Measurements from ENCODE around the gene RNF41. TPM values are rescaled to one million over a fixed set of nuclear protein-coding genes. Genes with fewer than 3 reads are reported as not detected.

Gene RNF41
- total RNA-seq, 1 donor from 2014 or later, result 25.1 TPM

DNA sequence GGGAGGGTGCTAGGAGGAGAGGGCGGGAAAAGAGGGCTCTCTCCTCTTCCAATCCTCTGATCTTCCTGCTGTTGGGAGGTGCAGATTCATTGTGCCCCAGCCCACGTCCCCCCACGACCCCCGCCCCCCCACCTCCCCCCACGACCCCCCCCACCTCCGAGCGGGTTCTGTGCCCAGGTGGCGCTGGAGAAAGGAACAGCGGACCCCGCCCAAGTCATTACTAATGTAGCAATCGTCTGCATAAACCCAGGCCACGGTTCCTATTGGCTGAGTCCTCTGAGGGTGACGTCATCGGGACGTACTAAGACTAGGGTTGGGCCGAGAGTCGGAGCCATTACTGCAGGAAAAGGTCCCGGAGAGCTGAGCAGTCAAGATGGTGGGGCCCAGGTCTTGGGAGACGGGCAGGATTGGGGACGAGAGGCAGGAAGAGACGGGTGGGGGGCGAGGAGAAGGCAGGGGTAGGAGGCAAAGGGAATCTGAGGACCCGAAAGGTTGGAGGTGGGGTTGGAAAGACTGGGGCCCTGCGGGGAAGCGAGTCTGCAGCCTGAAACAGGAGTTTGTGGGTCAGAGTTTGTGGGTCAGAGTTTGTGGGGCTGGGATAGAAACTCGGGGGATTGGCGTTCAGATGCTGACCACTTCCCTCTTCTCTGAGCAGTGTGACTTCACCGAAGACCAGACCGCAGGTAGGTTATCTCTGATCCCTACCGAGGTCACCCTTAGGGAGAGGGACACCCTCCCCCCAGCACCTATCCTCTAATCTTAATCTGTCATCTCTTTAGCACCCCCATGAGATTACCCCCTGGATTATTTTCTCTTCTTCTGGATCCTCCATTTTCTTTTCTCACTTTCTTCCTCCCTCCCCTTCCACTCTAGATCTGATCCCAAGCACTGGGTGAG, 63.4 kb downstream of the RNF41 start, which contains the start of gene MYL6:
TSS of gene MYL6 (plus strand) at position 331 of the 897 bp plus-strand sequence. CDS start at position 374, 43 bp downstream.
- TF ChIP-seq, protein P1, sequence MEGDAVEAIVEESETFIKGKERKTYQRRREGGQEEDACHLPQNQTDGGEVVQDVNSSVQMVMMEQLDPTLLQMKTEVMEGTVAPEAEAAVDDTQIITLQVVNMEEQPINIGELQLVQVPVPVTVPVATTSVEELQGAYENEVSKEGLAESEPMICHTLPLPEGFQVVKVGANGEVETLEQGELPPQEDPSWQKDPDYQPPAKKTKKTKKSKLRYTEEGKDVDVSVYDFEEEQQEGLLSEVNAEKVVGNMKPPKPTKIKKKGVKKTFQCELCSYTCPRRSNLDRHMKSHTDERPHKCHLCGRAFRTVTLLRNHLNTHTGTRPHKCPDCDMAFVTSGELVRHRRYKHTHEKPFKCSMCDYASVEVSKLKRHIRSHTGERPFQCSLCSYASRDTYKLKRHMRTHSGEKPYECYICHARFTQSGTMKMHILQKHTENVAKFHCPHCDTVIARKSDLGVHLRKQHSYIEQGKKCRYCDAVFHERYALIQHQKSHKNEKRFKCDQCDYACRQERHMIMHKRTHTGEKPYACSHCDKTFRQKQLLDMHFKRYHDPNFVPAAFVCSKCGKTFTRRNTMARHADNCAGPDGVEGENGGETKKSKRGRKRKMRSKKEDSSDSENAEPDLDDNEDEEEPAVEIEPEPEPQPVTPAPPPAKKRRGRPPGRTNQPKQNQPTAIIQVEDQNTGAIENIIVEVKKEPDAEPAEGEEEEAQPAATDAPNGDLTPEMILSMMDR (conservative IDR thresholded peaks at IDR 0.05; ENCODE audit: low read depth, low read length), result no peak
- peak within 1 kb of the TSS; percentile 92 for H3K4me3 ChIP-seq (ENCODE audit: low read depth, low read length)
- DNase-seq (ENCODE audit: low read depth), result peak; percentile 85

DNA sequence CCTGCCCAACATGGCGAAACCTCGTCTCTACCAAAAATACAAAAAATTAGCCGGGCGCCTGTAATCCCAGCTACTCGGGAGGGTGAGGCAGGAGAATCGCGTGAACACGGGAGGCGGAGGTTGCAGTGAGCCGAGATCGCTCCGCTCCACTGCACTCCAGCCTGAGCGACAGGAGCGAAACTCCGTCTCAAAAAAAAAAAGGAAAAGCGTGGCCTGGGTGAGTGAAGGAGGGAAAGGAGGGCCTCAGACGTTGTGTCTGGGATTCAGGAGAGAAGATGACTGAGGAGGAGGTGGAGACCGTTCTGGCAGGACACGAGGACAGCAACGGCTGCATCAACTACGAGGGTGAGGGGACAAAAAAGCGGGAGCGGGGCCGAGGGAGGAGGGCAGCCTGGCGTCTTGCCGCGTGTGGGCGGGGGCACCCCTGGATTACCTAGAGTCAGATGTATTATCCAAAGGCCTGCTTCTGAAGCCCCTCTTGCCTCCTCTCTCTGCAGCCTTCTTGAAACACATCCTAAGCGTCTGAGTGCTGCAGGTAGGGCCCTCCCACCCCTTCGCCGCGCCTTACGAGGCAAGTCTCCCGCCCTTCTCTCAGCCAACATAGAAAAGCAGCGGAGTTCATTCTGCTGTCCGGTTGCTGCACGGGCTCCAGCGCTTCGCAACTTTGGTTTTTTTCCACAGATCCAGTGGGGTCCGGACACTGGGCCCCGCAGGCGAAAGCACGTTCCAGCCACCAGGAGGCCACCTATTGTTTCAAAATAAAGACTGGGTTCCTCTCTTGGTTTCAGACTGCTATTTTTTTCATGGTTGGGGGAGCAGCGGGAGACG, 64.3 kb downstream of the RNF41 start:
- DNase-seq (ENCODE audit: low read depth), result peak; percentile 44
- peak overlapping the region; percentile 92 for H3K4me3 ChIP-seq (ENCODE audit: low read depth, low read length)
- TF ChIP-seq, protein P1 (conservative IDR thresholded peaks at IDR 0.05; ENCODE audit: low read depth, low read length), result peak; percentile 72

DNA sequence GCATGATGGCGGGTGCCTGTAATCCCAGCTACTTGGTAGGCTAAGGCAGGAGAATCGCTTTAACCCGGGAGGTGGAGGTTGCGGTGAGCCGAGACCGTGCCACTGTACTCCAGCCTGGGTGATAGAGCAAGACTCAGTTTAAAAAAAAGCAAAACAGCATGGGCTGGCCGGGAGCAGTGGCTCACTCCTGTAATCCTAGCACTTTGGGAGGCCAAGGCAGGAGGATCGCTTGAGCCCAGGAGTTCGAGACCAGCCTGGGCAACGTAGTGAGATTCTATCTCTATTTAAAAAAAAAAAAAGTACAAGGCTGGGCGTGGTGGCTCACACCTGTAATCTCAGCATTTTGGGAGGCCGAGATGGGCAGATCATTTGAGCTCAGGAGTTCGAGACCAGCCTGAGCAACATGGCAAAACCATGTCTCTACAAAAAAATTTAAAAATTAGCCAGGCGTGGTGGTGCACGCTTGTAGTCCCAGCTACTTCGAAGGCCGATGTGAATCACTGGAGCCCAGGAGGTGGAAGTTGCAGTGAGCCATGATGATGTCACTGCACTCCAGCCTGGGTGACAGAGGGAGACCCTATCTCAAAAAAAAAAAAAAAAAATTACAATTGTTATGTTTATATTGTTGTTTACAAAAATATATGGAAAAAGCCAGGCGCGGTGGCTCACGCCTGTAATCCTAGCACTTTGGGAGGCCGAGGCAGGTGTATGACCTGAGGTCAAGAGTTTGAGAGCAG, 65.1 kb downstream of the RNF41 start:
- DNase-seq (ENCODE audit: low read depth), result peak; percentile 13
- peak overlapping the region; percentile 92 for H3K4me3 ChIP-seq (ENCODE audit: low read depth, low read length)

DNA sequence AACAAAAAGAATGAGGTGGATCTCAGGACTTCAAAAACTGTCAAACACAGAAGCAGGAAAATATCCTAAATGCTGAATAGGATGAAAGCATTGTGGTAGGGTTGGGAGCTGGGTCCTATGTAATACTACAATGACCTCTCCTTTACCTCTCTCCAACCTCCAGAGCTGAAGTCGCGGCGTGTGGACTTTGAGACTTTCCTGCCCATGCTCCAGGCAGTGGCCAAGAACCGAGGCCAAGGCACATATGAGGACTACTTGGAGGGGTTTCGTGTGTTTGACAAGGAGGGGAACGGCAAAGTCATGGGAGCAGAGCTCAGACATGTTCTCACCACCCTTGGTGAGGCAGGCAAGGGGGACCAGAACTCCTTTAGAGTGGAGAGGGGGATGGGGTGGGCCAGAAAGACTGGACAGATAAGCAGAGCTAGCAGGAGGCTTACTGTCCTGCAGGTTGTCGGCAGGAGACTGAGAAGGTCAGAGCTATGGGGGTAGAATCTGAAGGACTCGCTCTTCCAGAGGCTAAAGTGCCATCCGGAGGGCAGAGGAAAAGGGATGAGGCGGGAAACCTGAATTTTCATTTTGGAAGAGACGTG, 66.4 kb downstream of the RNF41 start:
- TF ChIP-seq, protein P1 (conservative IDR thresholded peaks at IDR 0.05; ENCODE audit: low read depth, low read length), result no peak
- H3K4me3 ChIP-seq (ENCODE audit: low read depth, low read length), result no peak overlapping the region
- no peak for DNase-seq (ENCODE audit: low read depth)

DNA sequence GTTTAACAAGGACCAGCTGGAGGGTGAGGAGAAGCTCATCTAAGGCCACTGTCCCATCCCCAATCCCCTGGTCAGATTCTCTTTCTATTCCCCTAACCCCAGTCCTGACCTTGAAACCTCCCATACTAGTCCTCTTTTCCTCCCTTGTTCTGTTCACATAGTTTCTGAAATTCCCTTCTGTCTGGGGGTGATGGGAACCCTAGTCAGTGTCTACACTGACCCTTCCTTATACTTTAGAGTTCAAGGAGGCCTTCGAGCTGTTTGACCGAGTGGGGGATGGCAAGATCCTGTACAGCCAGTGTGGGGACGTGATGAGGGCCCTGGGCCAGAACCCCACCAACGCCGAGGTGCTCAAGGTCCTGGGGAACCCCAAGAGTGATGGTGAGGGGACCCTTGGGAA, 66.9 kb downstream of the RNF41 start:
- DNase-seq (ENCODE audit: low read depth), result no peak
- no peak overlapping the region for H3K4me3 ChIP-seq (ENCODE audit: low read depth, low read length)
- TF ChIP-seq, protein P1 (conservative IDR thresholded peaks at IDR 0.05; ENCODE audit: low read depth, low read length), result no peak

DNA sequence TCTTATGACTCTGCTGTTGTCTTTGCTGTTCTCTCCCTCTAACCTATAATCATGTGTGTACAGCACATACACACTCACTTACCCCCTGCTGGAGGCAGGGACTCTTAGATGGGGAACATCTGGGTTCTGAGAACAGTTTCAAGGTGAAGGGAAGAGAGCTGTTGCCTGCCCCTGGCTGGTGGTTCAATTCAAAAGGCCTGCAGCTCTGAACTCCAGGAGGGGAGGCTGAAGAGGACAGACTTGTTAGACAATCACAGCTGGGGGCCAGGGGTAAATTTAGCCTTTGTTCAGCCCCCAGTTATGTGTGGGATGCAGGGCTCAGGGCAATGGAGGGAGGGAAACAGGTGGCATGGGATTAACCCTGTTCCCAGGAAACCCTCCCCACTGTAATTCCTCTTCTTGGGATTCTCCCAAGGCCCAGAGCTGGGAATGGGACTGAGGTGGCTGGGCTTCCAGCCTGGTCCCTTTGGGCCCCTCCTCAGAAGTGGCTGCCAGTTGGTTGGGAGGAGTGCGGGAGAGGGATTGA, 67.4 kb downstream of the RNF41 start:
- DNase-seq (ENCODE audit: low read depth), result no peak
- no peak overlapping the region for H3K4me3 ChIP-seq (ENCODE audit: low read depth, low read length)
- TF ChIP-seq, protein P1 (conservative IDR thresholded peaks at IDR 0.05; ENCODE audit: low read depth, low read length), result no peak
